Measurements from ENCODE around the gene VWA8. TPM values are rescaled to one million over a fixed set of nuclear protein-coding genes. Genes with fewer than 3 reads are reported as not detected.

The VWA8 gene
- total and polyA plus RNA-seq, 2 of the 13 experiments (the other 11 are each of a cell fraction or from before 2014, with no cell fraction given): 9.1 to 17.3 TPM

DNA sequence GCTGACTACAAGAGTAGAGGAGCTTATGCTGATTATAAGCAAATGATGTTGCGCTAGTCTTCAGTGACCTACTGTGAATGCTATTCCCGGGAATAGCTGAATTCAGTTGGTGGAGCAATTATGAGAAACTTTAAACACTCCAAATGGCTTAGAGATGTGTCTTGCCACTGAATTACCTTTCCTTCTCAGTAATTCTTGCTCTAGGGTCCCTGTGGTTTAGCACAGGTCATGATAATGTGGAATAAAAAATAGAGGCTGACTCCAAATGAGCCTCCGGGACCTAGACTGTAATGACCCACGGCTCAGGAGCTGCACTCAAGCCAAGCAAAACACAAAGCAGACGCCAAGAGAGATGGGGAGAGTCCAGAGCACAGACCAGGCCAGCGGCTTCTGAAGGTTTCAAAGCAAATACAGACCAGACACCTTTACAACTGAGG, 378.9 kb downstream of the VWA8 start:
- H2AFZ ChIP-seq (ENCODE audit: low read length): no peak overlapping the region
- BruUV-seq (replicated peaks): no TSS peak
- no peak for FAIRE-seq
- H3K9ac ChIP-seq (ENCODE audit: insufficient read depth, low read depth, low read length): no peak overlapping the region
- in situ Hi-C loops (cut with HindIII; ENCODE audit: extremely low pct_ligation_motif_present, low pct_unique_long_range_greater_than_20kb): no loop called here
- ChIA-PET POLR2A (no interaction called here), CTCF (ENCODE audit: low intra/inter-chr PET ratio, low total read pairs) (no interaction called here)
- intact Hi-C loops (cut with micrococcal nuclease; ENCODE audit: unreplicated experiment): no loop called here
- H3K9me3 ChIP-seq (ENCODE audit: low read length): no peaks in the 10 kb centered on the region
- H3K27me3 ChIP-seq (ENCODE audit: control insufficient read depth in 1 of 2, insufficient read depth in 2 of 2, low read length in 2 of 2): no peaks in the 10 kb centered on the region
- no peak for DNase-seq (ENCODE audit: low spot score)
- no peak for TF ChIP-seq ADNP (CRISPR knock-in tag; IDR thresholded peaks at IDR 0.05)
- no peak for TF ChIP-seq NFKB2 (CRISPR knock-in tag; IDR thresholded peaks at IDR 0.05; ENCODE audit: borderline replicate concordance)
- no peak for TF ChIP-seq ZBTB46 (CRISPR knock-in tag; IDR thresholded peaks at IDR 0.05; ENCODE audit: borderline replicate concordance)
- no peak for TF ChIP-seq ELF1 (CRISPR knock-in tag; IDR thresholded peaks at IDR 0.05)
- TF ChIP-seq ZNF687 (CRISPR knock-in tag; IDR thresholded peaks at IDR 0.05): no peak
- TF ChIP-seq ZNF792 (CRISPR knock-in tag; IDR thresholded peaks at IDR 0.05): no peak
- no peak for TF ChIP-seq HMG20A (CRISPR knock-in tag; IDR thresholded peaks at IDR 0.05; ENCODE audit: borderline replicate concordance)
- TF ChIP-seq NRL (CRISPR knock-in tag; IDR thresholded peaks at IDR 0.05; ENCODE audit: borderline replicate concordance): no peak
- no peak for TF ChIP-seq NCOA5 (CRISPR knock-in tag; IDR thresholded peaks at IDR 0.05)
- TF ChIP-seq IRF2 (CRISPR knock-in tag; IDR thresholded peaks at IDR 0.05): no peak
- no peak for TF ChIP-seq MEIS1 (CRISPR knock-in tag; IDR thresholded peaks at IDR 0.05; ENCODE audit: borderline replicate concordance)
- TF ChIP-seq HOXA3 (CRISPR knock-in tag; IDR thresholded peaks at IDR 0.05): no peak
- TF ChIP-seq ELF4 (CRISPR knock-in tag; IDR thresholded peaks at IDR 0.05; ENCODE audit: borderline replicate concordance): no peak
- no peak for TF ChIP-seq RXRB (CRISPR knock-in tag; IDR thresholded peaks at IDR 0.05; ENCODE audit: borderline replicate concordance)
- H3K4me3 ChIP-seq (replicated peaks in 1 of 3; ENCODE audit: insufficient read depth in 1 of 3, low read depth in 2 of 3, low read length in 3 of 3): no peak overlapping the region
- H3K79me2 ChIP-seq (ENCODE audit: insufficient read depth, low read length): no peaks in the 10 kb centered on the region
- H4K20me1 ChIP-seq (ENCODE audit: insufficient read depth, low read length): no peaks in the 10 kb centered on the region
- no peak overlapping the region for H3K4me2 ChIP-seq (ENCODE audit: low read depth, low read length)
- H3K4me1 ChIP-seq (ENCODE audit: insufficient read depth, low read length): peaks cover 13% of the 10 kb centered on the region
- no peak for ATAC-seq
- no peak overlapping the region for H3K27ac ChIP-seq (ENCODE audit: extremely low read length, insufficient read depth, low read length)
- WGBS (ENCODE audit: low lambda C conversion rate): 92% methylated on average over 6 of the region's 6 CpGs
- H3K36me3 ChIP-seq (replicated peaks in 1 of 2; ENCODE audit: control insufficient read depth in 1 of 2, insufficient read depth in 2 of 2, low read length in 2 of 2): no peaks in the 10 kb centered on the region; a peak in 1 of 5 replicates
